Heart left ventricle (tissue), 16 donors: ENCODE data around the gene NME5. TPM values are rescaled to one million over a fixed set of nuclear protein-coding genes. Genes with fewer than 3 reads are reported as not detected.
"Not testable (repeated sequence)": the region's sequence is repeated elsewhere in the genome, so short reads cannot be mapped to it uniquely, and the experiment has no call there.

ENCODE experiments used
- ATAC-seq, 4 donors: fragments of 200-7000 bp; cut with Tn5 transposase; one replicate each; pipeline ENCODE4 v1.9.1; 2020 to 2022; ENCODE audit warnings: moderate library complexity in 4 of 4, mild to moderate bottlenecking in 3 of 4, moderate number of reproducible peaks in 1 of 4
- DNase-seq, 5 donors: peaks; one replicate each; pipeline ENCODE4 v3.0.0-alpha.2; 2020
- H3K27ac ChIP-seq, 12 donors: fragments of 200-600 bp; sonication (generic) in 4 of 12; one replicate each; pipeline versions ENCODE4 v1.5.0 to v1.8.0; 2016 to 2022; ENCODE audit warnings: mild to moderate bottlenecking in 2 of 12
- H3K27me3 ChIP-seq, 9 donors: fragments of 200-600 bp; sonication (generic) in 2 of 9; one replicate each; pipeline versions ENCODE4 v1.5.1 to v1.8.0; 2016 to 2022; ENCODE audit warnings: mild to moderate bottlenecking in 3 of 9
- H3K36me3 ChIP-seq, 9 donors: fragments of 200-600 bp; sonication (generic) in 2 of 9; one replicate each; pipeline versions ENCODE4 v1.5.0 to v1.8.0; 2018 to 2022; ENCODE audit warnings: mild to moderate bottlenecking in 2 of 9
- H3K4me1 ChIP-seq, 12 donors: fragments of 200-600 bp; sonication (generic) in 4 of 12; one replicate each; pipeline versions ENCODE4 v1.5.0 to v1.8.0; 2016 to 2022; ENCODE audit warnings: mild to moderate bottlenecking in 3 of 12
- H3K4me3 ChIP-seq, 12 donors: fragments of 200-600 bp; sonication (generic) in 4 of 12; one replicate each; pipeline versions ENCODE4 v1.5.0 to v1.8.0; 2017 to 2022; ENCODE audit warnings: mild to moderate bottlenecking in 9 of 12, moderate library complexity in 4 of 12
- H3K9me3 ChIP-seq, 12 donors: fragments of 200-600 bp; sonication (generic) in 4 of 12; one replicate each; pipeline versions ENCODE4 v1.5.0 to v1.8.0; 2016 to 2022; ENCODE audit warnings: mild to moderate bottlenecking in 1 of 12
- POLR2A ChIP-seq, 2 donors: fragments of 450-650 bp; IDR thresholded peaks; one replicate each; pipeline ENCODE4 v1.6.1; 2017; ENCODE audit warnings: antibody characterized with exemption in 2 of 2, mild to moderate bottlenecking in 2 of 2, moderate library complexity in 2 of 2
- WGBS, 4 donors: extraction: QIAGEN DNeasy Blood & Tissue Kit in 2 of 4; methylation state at CpG; one replicate each; pipeline versions ENCODE4 v1.1.5 to v1.1.7; 2013 to 2018; 5-methylcytosine and 5-hydroxymethylcytosine counted together
- intact Hi-C, 10 donors: fragments of 100-400 bp; cut with DNase I; formaldehyde crosslinking; loops; one replicate each; pipeline versions ENCODE4 v1.11.1 to v1.14.2; 2022
- polyA plus RNA-seq, 2 donors: library from polyadenylated mRNA; stranded (reverse); fragments of 200-250 nt; gene quantifications; one replicate each; pipeline ENCODE4 v1.2.3, GENCODE V29; 2013
- total RNA-seq, 9 donors: library from RNA; depleted of rRNA in 2 of 9; stranded (reverse); fragments of >200 nt in 2 of 9; fragmentation: NEBNext Ultra II Directional in 3 of 9; extraction: Animal tissue kit (Norgen Biotek cat#: 25700) in 3 of 9; gene quantifications; one replicate each; pipeline versions ENCODE4 v1.1.0 to v1.2.4, GENCODE V29; 2016 to 2023
- TF ChIP-seq, protein P1 (sequence below), 12 donors: fragments of 200-600 bp; sonication (generic) in 4 of 12; IDR thresholded peaks; one replicate each; pipeline versions ENCODE4 v1.5.0 to v1.8.0; 2018 to 2022; ENCODE audit warnings: antibody characterized with exemption in 12 of 12, mild to moderate bottlenecking in 5 of 12
- donor health status: ischemic (EF 13 %, LVEDD 7.1; RV severe dilation, severe dysfunction).
- donor health status: healthy with polysubstance abuse.
- donor health status: DM: no; HTN: yes; CAD: no.
- donor health status: DM: no; HTN: no; CAD: no.
- donor health status: ischemic (EF 25% LVEDD 6.9; RV normal size, moderate dysfunction).
- donor health status: ischemic (EF 25% LVEDD 5.7; RV mildly dilated, moderate dysfunction).
- donor health status: healthy.
- donor health status: DM: yes; HTN: yes; CAD: no.
- donor health status: ischemic (EF 35%, LVEDD 5.7; RV mildly dilated, moderate dysfunction).
- donor health status: nonischemic (EF 11% LVEDD 7.7; RV severe dilation, severe dysfunction).
- donor health status: DM: yes; HTN: yes; CAD: no.
- donor health status: PGD.
- donor health status: ischemic (EF 29% LVEDD 5.4; RV normal size, mild dysfunction).
- donor health status: nonischemic (EF 23%, LVEDD 6.1; RV moderate dilation, normal function).

Gene NME5
- total and polyA plus RNA-seq, 11 donors: 0.50 to 5.1 (median 3.4) TPM

- H3K4me3 ChIP-seq: no peak within 1 kb of the TSS
- ATAC-seq: no peak
- H3K36me3 ChIP-seq: no peaks in the 10 kb centered on the region
- no peaks in the 10 kb centered on the region for H3K27me3 ChIP-seq
- intact Hi-C loops: no loop called here
- no peaks in the 10 kb centered on the region for H3K9me3 ChIP-seq
- WGBS, 4 donors: 77 to 83% (median 80%) methylated on average over 5 of the region's 5 CpGs
- DNase-seq: no peak
- TF ChIP-seq POLR2A (IDR thresholded peaks at IDR 0.05): no peak
- TF ChIP-seq, protein P1, sequence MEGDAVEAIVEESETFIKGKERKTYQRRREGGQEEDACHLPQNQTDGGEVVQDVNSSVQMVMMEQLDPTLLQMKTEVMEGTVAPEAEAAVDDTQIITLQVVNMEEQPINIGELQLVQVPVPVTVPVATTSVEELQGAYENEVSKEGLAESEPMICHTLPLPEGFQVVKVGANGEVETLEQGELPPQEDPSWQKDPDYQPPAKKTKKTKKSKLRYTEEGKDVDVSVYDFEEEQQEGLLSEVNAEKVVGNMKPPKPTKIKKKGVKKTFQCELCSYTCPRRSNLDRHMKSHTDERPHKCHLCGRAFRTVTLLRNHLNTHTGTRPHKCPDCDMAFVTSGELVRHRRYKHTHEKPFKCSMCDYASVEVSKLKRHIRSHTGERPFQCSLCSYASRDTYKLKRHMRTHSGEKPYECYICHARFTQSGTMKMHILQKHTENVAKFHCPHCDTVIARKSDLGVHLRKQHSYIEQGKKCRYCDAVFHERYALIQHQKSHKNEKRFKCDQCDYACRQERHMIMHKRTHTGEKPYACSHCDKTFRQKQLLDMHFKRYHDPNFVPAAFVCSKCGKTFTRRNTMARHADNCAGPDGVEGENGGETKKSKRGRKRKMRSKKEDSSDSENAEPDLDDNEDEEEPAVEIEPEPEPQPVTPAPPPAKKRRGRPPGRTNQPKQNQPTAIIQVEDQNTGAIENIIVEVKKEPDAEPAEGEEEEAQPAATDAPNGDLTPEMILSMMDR (IDR thresholded peaks at IDR 0.05): no peak
- no peak within 1 kb of the TSS for H3K27ac ChIP-seq
- no peaks in the 10 kb centered on the region for H3K4me1 ChIP-seq
These were observed 55.5 kb downstream of the NME5 start, which contains the start of gene WNT8A for GRCh38 chr5:138083702-138084101. Gene WNT8A, plus strand, starts transcription at chr5:138084033. Its CDS starts 95 bp downstream, at chr5:138084128.

GRCh38 chr5:138082033-138082432 is 57.2 kb downstream of the NME5 start:
- intact Hi-C loops: no loop called here
- WGBS, 4 donors: 84 to 92% (median 89%) methylated on average over 4 of the region's 4 CpGs

DNA sequence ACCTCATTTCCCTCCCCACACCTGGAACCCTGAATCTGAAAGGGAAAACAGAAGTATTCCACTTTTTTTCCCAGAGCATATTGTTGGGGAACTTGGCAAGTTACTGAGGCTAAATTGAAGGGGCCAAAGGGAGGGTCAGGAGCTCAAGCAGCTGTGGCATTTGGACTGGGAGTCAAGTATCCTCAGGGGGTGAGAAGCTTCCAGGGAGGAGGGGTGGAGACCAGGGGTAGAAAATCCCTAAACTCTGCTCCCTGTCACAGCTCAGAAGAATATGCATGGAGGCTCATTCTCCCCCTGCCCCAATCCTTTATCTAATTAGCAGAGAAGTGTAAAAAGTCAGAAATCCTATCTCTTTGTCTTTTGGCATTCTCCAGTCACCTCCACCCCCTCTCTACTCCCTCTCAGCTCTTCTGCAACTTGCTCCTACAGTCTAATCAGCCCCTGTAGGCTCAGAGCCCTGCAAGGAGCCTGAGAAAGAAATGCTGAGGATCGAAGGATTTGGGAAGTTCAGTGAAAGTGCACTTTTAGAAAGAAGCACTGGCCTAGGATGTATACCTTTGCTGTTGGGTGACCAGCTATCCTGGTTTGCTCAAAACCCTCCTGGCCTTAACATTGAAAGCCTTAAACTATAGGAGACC is 61.1 kb downstream of the NME5 start:
- H3K9me3 ChIP-seq: no peaks in the 10 kb centered on the region
- 20 to 29% (median 28%) methylated on average over 1 of the region's 1 CpG for WGBS, 4 donors
- no peak overlapping the region for H3K27ac ChIP-seq
- ATAC-seq: no peak
- no peaks in the 10 kb centered on the region for H3K36me3 ChIP-seq
- intact Hi-C loops: loop anchor here in 2 of 10 donors (5.0 kb wide), 1 partner anchor 54 kb away; no protein-coding TSS in a partner anchor
- H3K4me1 ChIP-seq: peaks cover 0 to 10% (median 0%) of the 10 kb centered on the region in 12 donors
- TF ChIP-seq, protein P1 (IDR thresholded peaks at IDR 0.05): no peak
- DNase-seq: no peak
- no peaks in the 10 kb centered on the region for H3K27me3 ChIP-seq
- no peak overlapping the region for H3K4me3 ChIP-seq

More at GRCh38 chr5:138082033-138082432, 57.2 kb downstream of the NME5 start:
- Histone ChIP-seq H3K9me3 (no peaks in the 10 kb centered on the region), H3K27ac (no peak overlapping the region), H3K36me3 (no peaks in the 10 kb centered on the region), H3K4me1 (peaks cover 0 to 10% (median 0%) of the 10 kb centered on the region in 12 donors), H3K27me3 (no peaks in the 10 kb centered on the region), H3K4me3 (no peak overlapping the region)
- TF ChIP-seq, protein P1 (IDR thresholded peaks at IDR 0.05): no peak
- TF ChIP-seq POLR2A (IDR thresholded peaks at IDR 0.05): no peak
- DNase-seq: no peak
- no peak for ATAC-seq

DNA sequence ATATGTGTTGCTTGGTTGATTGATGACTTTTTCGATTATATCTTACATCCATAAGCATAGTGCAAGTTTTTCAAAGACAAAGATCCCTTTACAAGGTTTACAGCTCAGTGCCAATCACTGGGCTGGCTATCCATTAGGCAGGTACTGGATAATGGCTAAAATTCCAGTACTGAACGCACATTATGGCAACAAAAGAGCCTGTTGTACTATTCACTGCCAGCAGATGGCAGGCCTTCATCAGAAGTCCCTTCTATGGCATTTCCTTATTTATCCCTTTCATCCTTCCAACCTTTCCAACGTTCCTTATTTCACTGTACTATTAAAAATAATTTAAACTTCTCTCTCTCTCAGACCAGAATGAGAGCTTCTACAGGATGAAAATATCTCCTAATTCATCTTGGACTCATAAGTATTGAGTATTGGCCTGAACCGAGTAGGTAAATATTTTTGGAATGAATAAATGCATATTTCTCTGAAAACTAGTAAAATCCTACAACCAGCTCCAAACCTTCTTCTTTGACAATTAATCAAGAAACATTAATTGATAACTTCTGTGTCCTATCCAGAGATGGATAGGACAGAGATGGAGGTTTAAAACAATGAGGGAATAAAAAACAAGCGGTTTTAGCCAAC is 62.0 kb downstream of the NME5 start:
- ATAC-seq (peak in 3 of 4 donors; percentile 53 to 72 (median 67)), DNase-seq (peak in 4 of 5 donors; percentile 32 to 63 (median 43))
- intact Hi-C loops: loop anchor here (1.0 to 5.0 kb wide), 5 partner anchors 54 to 58 kb away; no protein-coding TSS in a partner anchor
- H3K4me3 ChIP-seq: no peak overlapping the region
- H3K4me1 ChIP-seq: peaks cover 0 to 10% (median 0%) of the 10 kb centered on the region in 12 donors
- H3K36me3 ChIP-seq: no peaks in the 10 kb centered on the region
- TF ChIP-seq, protein P1 (IDR thresholded peaks at IDR 0.05): peak; percentile 67 to 91 (median 85)
- TF ChIP-seq POLR2A (IDR thresholded peaks at IDR 0.05): no peak
- H3K27ac ChIP-seq: no peak overlapping the region
- no peaks in the 10 kb centered on the region for H3K9me3 ChIP-seq
- no peaks in the 10 kb centered on the region for H3K27me3 ChIP-seq
- WGBS, 4 donors: 31 to 36% (median 34%) methylated on average over 5 of the region's 5 CpGs

GRCh38 chr5:138070026-138070425 is 69.2 kb downstream of the NME5 start:
- 89 to 94% (median 93%) methylated on average over 3 to 32 of the region's 32 CpGs for WGBS, 4 donors
- intact Hi-C loops: loop anchor here in 1 of 10 donors (5.0 kb wide), 1 partner anchor 33 kb away; no protein-coding TSS in a partner anchor

More at GRCh38 chr5:138070026-138070425, 69.2 kb downstream of the NME5 start:
- H3K4me3 ChIP-seq, H3K9me3 ChIP-seq, H3K27ac ChIP-seq, DNase-seq, H3K36me3 ChIP-seq, H3K4me1 ChIP-seq, H3K27me3 ChIP-seq, ATAC-seq: not testable (repeated sequence)
